HK-2 (cell line): ENCODE data around the gene YKT6.

Experiments used
- DNase-seq: peaks from one replicate; pipeline ENCODE4 v3.0.0-alpha.2; 2018; ENCODE audit not compliant: unreplicated experiment

YKT6 gene

GRCh38 chr7:44218418-44219201 lies 17.8 kb downstream of the YKT6 start:
- no peak for DNase-seq

GRCh38 chr7:44219371-44220045 lies 18.7 kb downstream of the YKT6 start:
- DNase-seq: no peak

GRCh38 chr7:44220046-44220357 lies 19.2 kb downstream of the YKT6 start:
- DNase-seq: no peak

GRCh38 chr7:44220358-44221112 lies 19.8 kb downstream of the YKT6 start:
- no peak for DNase-seq

- DNase-seq: no peak
Observed at GRCh38 chr7:44221231-44221791, 20.5 kb downstream of the YKT6 start.

- no peak for DNase-seq
Observed at GRCh38 chr7:44222074-44222473, 21.3 kb downstream of the YKT6 start.

- DNase-seq: no peak
Observed at GRCh38 chr7:44222776-44223261, 22.0 kb downstream of the YKT6 start.

- DNase-seq: no peak
Observed at GRCh38 chr7:44223362-44224079, 22.7 kb downstream of the YKT6 start.

- DNase-seq: no peak
Observed at GRCh38 chr7:44224080-44224973, 23.5 kb downstream of the YKT6 start.

GRCh38 chr7:44224974-44225565 lies 24.3 kb downstream of the YKT6 start:
- no peak for DNase-seq

- DNase-seq: no peak
Observed at GRCh38 chr7:44225566-44226395, 25.0 kb downstream of the YKT6 start.

- no peak for DNase-seq
Observed at GRCh38 chr7:44226396-44226753, 25.6 kb downstream of the YKT6 start.

GRCh38 chr7:44227911-44228310 lies 27.1 kb downstream of the YKT6 start:
- DNase-seq: no peak

- no peak for DNase-seq
Observed at GRCh38 chr7:44228571-44229350, 28.0 kb downstream of the YKT6 start.

GRCh38 chr7:44229546-44230105 lies 28.8 kb downstream of the YKT6 start:
- no peak for DNase-seq

GRCh38 chr7:44230286-44230685 lies 29.5 kb downstream of the YKT6 start:
- DNase-seq: no peak

GRCh38 chr7:44231088-44231487 lies 30.3 kb downstream of the YKT6 start:
- no peak for DNase-seq

GRCh38 chr7:44232396-44232795 lies 31.6 kb downstream of the YKT6 start:
- DNase-seq: no peak
